ENCODE measurements around the gene SRGAP1.

SRGAP1 gene

DNA sequence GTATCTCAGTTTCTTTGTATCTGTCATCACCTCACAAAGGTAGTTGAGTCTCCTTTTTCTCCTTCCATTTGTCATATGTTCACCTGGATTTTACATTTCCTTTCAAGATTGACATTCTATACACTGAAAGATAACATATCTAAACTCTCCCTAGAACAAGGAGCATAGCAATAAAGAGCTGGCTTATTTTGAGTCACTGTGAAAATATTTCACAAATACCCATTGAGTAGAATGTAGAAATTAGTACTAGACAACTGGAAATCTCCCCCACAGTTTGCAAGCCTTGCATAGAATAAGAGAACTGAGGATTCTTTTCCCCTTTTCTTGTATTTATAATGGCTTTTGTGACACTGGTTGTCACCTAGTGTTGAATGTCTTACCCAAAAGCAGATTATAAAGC, 266.4 kb downstream of the SRGAP1 start:
- no peak for TF ChIP-seq GATA3 (IDR thresholded peaks at IDR 0.05; ENCODE audit: low read depth, low read length)
- TF ChIP-seq GATA2 (IDR thresholded peaks at IDR 0.05; ENCODE audit: low read depth, low read length), result no peak

DNA sequence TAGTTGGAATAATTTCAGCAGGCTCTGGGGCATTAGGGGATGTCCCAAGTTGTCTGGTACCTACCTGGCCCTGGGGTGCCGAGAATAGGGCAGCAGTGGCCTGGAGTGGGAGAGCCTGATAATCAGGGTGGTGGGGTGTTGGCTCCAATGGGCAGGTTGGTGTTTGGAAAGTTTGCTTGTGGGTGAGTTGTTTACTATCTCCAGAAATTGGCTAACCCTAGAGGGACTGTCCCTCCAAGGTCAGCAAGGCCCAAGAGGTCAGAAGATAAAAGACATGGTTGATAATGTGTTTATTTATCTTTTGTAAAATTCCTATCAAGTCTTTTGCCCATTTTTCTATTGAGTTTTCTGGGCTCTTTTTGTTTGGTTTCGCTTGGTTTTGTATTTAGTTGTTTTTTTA, 272.5 kb downstream of the SRGAP1 start:
- TF ChIP-seq GATA3 (IDR thresholded peaks at IDR 0.05; ENCODE audit: low read depth, low read length), result no peak
- TF ChIP-seq GATA2 (IDR thresholded peaks at IDR 0.05; ENCODE audit: low read depth, low read length), result no peak

DNA sequence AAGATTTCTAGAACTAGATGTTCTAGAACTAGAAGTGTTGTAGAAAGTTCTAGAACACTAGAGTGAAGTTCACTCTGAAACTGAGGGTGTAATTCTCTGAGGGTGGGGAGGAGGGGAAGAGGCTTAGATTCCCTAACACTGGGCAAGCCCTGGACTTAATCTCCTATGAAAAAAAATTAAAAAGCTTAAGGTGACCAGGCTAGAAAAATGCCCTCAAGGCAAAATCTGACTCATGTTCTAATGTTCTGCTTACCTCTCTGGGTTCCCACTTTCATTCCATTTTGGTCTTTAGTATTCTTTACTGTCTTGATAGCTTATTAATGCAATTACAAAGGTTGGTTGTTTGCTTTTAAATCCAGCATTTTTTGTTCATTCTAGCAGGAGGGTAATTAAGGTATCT, 276.1 kb downstream of the SRGAP1 start:
- TF ChIP-seq GATA3 (IDR thresholded peaks at IDR 0.05; ENCODE audit: low read depth, low read length) (no peak), GATA2 (IDR thresholded peaks at IDR 0.05; ENCODE audit: low read depth, low read length) (no peak)

DNA sequence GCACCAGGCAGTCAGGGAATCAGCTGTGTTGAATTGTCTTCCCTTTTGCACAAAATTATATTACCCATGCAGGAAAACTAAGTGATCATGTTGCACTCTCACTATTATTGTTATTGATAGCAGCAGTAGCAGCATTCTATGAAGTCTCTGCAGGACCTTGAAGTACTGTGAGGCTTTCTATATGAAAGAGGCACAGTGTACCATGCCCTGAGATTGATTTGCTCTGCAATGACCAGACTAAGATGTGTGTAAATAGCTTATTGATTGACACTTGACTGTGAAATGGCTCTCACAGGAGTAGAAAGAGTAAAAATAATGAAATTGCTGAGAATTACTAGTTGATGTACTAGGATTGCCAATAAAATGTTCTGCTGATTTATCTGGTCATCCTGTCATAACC, 277.7 kb downstream of the SRGAP1 start:
- TF ChIP-seq GATA3 (IDR thresholded peaks at IDR 0.05; ENCODE audit: low read depth, low read length), result no peak
- no peak for TF ChIP-seq GATA2 (IDR thresholded peaks at IDR 0.05; ENCODE audit: low read depth, low read length)

DNA sequence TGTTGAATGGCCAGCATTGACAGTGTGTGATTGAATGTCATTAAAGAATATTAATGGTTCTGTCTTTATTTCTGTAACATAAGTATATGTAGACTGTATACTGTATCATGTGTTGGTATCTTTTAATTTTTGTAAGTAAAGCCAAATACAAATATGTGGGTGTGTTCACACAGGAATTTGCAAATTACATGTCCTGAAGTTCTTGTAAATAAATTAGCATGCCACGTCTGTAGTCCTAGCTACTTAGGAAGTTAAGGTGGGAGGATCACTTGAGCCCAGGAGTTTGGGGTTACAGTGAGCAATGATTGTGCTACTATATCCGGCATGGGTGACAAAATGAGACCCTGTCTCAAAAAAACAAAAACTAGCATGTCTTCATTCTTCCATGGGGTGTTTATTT, 278.5 kb downstream of the SRGAP1 start:
- no peak for TF ChIP-seq GATA2 (IDR thresholded peaks at IDR 0.05; ENCODE audit: low read depth, low read length)
- no peak for TF ChIP-seq GATA3 (IDR thresholded peaks at IDR 0.05; ENCODE audit: low read depth, low read length)

DNA sequence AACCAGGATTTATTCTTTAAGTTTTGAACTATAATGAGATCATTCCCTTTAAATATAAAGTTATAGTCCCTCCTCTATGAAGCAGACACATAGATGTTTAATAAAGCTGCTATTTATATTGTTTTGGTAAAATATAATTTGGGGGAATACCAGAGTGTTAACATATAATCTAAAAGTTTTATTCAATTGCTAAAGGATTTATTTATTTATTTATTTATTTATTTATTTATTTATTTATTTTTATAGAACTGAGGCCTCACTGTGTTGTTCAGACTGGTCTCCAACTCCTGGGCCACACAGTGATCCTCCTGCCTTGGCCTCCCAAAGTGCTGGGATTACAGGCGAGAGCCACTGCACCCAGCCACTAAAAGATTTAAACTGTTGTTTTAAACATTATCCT, 278.9 kb downstream of the SRGAP1 start:
- TF ChIP-seq GATA2 (IDR thresholded peaks at IDR 0.05; ENCODE audit: low read depth, low read length), result no peak
- no peak for TF ChIP-seq GATA3 (IDR thresholded peaks at IDR 0.05; ENCODE audit: low read depth, low read length)

DNA sequence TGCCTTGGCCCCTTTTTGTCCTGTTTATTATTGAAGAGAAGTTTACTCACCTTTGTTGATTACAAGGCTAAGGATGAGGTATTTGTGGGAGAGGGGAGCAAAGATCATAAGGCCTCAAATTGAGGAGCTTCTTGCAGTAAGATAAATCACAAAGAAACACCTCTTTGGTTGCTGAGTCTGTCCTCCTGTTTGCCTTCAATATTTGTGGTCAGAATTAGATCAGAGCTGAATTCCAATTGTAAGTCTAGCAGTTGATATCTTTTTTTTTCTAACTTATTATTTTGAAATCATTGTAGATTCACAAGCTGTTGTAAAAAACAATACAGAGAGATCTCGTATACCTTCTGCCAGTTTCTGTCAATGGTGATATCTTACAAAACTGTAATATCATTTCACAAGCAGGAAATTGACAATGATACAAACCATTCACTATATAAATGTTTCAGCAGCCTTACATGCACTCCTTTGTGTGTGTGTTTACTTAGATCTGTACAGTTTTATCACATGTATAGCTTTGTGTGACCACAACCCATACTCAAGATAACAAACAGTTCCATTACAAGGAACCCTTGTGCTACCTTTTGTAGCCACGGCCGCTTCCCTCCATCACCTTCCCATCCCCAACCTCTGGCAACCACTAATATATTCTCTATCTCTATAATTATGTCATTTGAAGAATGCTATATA, 280.2 kb downstream of the SRGAP1 start:
- TF ChIP-seq GATA2 (IDR thresholded peaks at IDR 0.05; ENCODE audit: low read depth, low read length) (no peak), GATA3 (IDR thresholded peaks at IDR 0.05; ENCODE audit: low read depth, low read length) (no peak)

DNA sequence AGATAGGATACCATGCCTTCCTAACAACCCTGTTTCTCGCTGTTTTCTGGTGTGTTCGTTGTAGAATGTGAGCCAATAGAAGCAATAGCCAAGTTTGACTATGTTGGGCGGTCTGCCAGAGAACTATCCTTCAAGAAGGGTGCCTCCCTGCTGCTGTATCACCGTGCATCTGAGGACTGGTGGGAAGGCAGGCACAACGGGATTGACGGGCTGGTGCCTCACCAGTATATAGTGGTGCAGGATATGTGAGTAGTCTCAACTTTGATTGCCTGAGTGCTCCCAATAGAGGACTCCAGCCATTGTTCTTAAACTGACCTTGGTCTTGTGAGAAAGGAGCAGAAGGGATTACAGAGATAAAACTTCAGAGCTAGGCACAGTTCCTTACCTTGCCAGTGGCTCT, 281.4 kb downstream of the SRGAP1 start:
- TF ChIP-seq GATA3 (IDR thresholded peaks at IDR 0.05; ENCODE audit: low read depth, low read length), result no peak
- TF ChIP-seq GATA2 (IDR thresholded peaks at IDR 0.05; ENCODE audit: low read depth, low read length), result no peak

DNA sequence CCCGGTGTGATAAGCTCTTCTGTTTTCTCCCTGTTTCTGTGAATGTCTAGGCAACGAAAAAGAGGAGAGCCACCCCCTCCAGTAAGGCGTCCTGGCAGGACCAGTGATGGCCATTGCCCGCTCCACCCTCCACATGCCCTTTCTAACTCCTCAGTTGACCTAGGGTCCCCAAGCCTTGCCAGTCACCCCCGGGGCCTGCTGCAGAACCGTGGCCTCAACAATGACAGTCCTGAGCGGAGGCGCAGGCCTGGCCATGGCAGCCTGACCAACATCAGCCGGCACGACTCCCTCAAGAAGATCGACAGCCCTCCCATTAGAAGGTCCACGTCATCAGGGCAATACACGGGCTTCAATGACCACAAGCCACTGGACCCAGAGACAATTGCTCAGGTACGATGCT, 283.3 kb downstream of the SRGAP1 start:
- TF ChIP-seq GATA3 (IDR thresholded peaks at IDR 0.05; ENCODE audit: low read depth, low read length) (no peak), GATA2 (IDR thresholded peaks at IDR 0.05; ENCODE audit: low read depth, low read length) (no peak)

DNA sequence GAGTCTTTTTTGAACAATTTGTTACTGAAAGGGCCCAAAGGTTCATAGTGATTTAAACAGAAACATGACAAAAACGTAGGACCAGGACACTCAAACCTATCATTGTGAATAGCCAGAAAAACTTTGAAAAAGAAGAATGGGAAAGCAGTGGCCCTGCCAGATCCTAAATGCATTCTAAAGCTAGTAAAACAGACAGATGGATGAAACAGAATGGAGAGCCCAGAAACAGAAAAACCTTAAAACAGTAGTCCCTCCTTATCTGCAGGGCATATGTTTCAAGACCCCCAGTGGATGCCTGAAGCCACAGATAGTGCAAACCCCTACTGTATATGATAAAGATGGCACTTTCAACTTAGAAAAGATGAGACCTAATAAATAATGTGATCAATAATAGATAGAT, 283.9 kb downstream of the SRGAP1 start:
- TF ChIP-seq GATA3 (IDR thresholded peaks at IDR 0.05; ENCODE audit: low read depth, low read length), result no peak
- no peak for TF ChIP-seq GATA2 (IDR thresholded peaks at IDR 0.05; ENCODE audit: low read depth, low read length)

DNA sequence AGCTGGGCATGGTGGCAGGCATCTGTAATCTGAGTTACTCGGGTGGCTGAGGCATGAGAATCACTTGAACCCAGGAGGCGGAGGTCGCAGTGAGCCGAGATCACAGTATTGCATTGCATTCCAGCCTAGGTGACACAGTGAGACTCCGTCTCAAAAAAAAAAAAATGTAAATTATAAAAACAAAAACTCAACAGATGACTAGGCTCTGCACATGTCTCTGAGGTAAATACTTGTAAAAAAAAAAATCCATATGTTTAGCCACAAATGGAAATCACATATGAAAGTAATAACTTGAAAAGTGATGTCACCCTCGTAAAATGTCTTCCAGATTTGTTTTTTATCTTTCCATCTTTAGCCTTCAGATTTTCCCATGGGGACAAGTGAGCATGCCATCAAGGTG, 292.6 kb downstream of the SRGAP1 start:
- TF ChIP-seq GATA2 (IDR thresholded peaks at IDR 0.05; ENCODE audit: low read depth, low read length), result no peak
- no peak for TF ChIP-seq GATA3 (IDR thresholded peaks at IDR 0.05; ENCODE audit: low read depth, low read length)

DNA sequence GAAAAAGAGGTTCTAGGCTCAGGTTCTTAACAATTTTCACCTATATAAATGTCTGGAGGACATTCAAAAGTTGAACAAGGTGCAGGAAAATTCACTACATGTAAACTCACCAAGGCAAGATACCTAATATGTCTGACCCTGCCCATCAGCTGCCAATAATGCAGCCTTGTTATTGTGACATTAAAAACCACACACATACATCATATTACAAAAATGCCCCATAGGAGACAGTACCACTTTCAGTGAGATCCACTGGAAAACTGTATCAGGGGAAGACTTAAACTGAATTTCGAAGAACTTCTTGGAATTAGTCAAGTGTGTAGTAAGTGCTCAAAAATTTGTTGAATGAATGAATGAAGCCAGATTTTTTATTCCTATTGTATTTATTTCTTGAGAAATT, 294.5 kb downstream of the SRGAP1 start:
- TF ChIP-seq GATA2 (IDR thresholded peaks at IDR 0.05; ENCODE audit: low read depth, low read length), result no peak
- TF ChIP-seq GATA3 (IDR thresholded peaks at IDR 0.05; ENCODE audit: low read depth, low read length), result no peak

DNA sequence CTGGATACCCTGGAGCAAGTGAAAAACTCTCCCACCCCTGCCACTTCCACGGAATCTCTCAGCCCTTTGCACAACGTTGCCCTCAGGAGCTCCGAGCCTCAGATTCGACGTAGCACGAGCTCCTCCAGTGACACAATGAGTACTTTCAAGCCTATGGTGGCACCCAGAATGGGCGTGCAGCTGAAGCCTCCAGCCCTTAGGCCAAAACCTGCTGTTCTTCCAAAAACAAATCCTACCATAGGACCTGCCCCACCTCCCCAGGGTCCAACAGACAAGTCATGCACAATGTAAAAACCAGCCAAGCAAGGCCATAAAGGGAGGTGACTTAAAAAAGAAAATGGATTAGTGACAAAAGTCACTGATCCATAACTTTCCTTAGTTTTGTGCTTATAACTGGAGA, 297.9 kb downstream of the SRGAP1 start:
- TF ChIP-seq GATA2 (IDR thresholded peaks at IDR 0.05; ENCODE audit: low read depth, low read length) (no peak), GATA3 (IDR thresholded peaks at IDR 0.05; ENCODE audit: low read depth, low read length) (no peak)

DNA sequence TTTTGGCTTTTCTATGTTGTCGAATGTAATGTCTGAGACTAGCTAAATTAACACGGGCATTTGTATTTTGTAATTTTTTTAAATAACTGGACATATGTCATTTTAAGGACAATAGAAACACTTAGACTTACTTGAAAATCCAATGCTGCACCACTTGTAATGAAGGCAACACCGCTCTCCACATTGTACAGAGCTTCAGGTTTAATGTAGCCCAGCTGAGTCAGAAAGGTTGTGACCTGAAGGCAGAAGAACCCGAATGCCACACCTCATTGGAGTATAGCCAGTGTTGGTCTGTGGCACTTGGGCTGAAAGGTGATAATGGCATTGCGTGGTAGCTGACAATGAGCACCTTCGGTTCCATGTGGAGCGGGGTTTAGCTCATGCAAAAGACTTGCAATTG, 298.3 kb downstream of the SRGAP1 start:
- TF ChIP-seq GATA3 (IDR thresholded peaks at IDR 0.05; ENCODE audit: low read depth, low read length) (no peak), GATA2 (IDR thresholded peaks at IDR 0.05; ENCODE audit: low read depth, low read length) (no peak)

DNA sequence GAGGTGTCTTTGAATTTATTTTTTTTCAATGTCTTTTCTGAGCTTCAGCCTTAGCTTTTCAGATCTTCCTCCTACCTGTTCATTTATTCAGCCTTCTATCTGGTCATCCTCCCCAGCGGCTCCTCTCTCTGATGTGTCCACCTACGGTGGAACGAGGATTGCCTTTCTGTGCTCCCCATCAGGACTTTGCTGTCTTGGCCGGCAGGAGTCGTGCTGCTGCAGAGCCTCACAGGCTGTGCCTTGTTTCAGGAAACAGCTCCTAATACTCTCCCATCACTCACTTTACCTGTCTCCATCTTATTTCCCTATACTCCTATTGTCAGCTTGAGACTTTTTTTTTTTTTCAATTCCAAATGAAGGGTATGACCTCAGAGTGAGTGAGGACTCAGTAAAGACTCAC, 300.7 kb downstream of the SRGAP1 start:
- TF ChIP-seq GATA3 (IDR thresholded peaks at IDR 0.05; ENCODE audit: low read depth, low read length), result no peak

All from SH-SY5Y (cell line).